ENCODE results near the gene PRR5. TPM values are rescaled to one million over a fixed set of nuclear protein-coding genes. Genes with fewer than 3 reads are reported as not detected.

PRR5 gene
- total RNA-seq, 1 experiment from 2014 or later = 11.8 TPM

GRCh38 chr22:44727148-44727547, 25.1 kb downstream of the PRR5 start:
- WGBS (ENCODE audit: extremely low coverage, insufficient read length, low lambda C conversion rate) = no CpG with 5 or more reads among the region's 21 CpGs

More at GRCh38 chr22:44727148-44727547, 25.1 kb downstream of the PRR5 start:
- H2BK12ac ChIP-seq (ENCODE audit: insufficient read length, low read depth, low read length) = no peak overlapping the region
- H3K36me3 Mint-ChIP-seq (ENCODE audit: insufficient read depth in 1 of 3, low read depth in 3 of 3) = peaks cover 0 to 3% (median 0%) of the 10 kb centered on the region in 3 experiments; a peak in 1 of 7 replicates
- no peaks in the 10 kb centered on the region for H3K23me2 ChIP-seq (ENCODE audit: insufficient read length, low read depth, low read length, poor library complexity, severe bottlenecking)
- no peak overlapping the region for H3K4ac ChIP-seq (ENCODE audit: low read depth, low read length)
- H3T11ph ChIP-seq (ENCODE audit: low read length) = no peak overlapping the region
- H3K79me2 ChIP-seq (ENCODE audit: insufficient read depth, low read length) = no peaks in the 10 kb centered on the region
- H3K4me1 ChIP-seq (ENCODE audit: insufficient read depth, low read length) = no peaks in the 10 kb centered on the region
- H2BK20ac ChIP-seq (ENCODE audit: low read depth, low read length, poor library complexity, severe bottlenecking) = no peak overlapping the region
- H4K5ac ChIP-seq (ENCODE audit: insufficient read length, low read depth, low read length) = no peak overlapping the region
- no peak overlapping the region for H2BK5ac ChIP-seq (ENCODE audit: insufficient read length, low read length)
- no peak overlapping the region for H4K8ac ChIP-seq (replicated peaks; ENCODE audit: insufficient read length, low read depth, low read length)
- no peak overlapping the region for H2AK5ac ChIP-seq (ENCODE audit: insufficient read length, low read length)
- peaks cover 5% of the 10 kb centered on the region in 2 experiments; a peak in 1 of 4 replicates for H3K4me1 Mint-ChIP-seq
- no peaks in the 10 kb centered on the region for H3K9me3 ChIP-seq (ENCODE audit: control insufficient read depth, low read depth, low read length)
- no peak overlapping the region for H3K4me2 ChIP-seq (ENCODE audit: insufficient read depth, insufficient read length, low read length)
- no peak overlapping the region for H2BK15ac ChIP-seq (ENCODE audit: low read depth, low read length)
- no peak overlapping the region for H3K56ac ChIP-seq (ENCODE audit: insufficient read length, low read depth, low read length)
- no peaks in the 10 kb centered on the region for H3K9me3 Mint-ChIP-seq
- H4K91ac ChIP-seq (ENCODE audit: insufficient read length, low read depth, low read length) = no peak overlapping the region
- no peak overlapping the region; a peak in 1 of 5 replicates for H3K4me3 Mint-ChIP-seq
- H3K23ac ChIP-seq (ENCODE audit: insufficient read length, low read depth, low read length) = no peak overlapping the region
- no peak for DNase-seq
- no peaks in the 10 kb centered on the region for H3K79me1 ChIP-seq (ENCODE audit: insufficient read depth, low read depth, low read length, poor library complexity, severe bottlenecking)
- H3K14ac ChIP-seq (ENCODE audit: insufficient read depth, low read length) = no peak overlapping the region
- no peaks in the 10 kb centered on the region for H3K27me3 ChIP-seq (ENCODE audit: insufficient read depth, low read length)
- H2AFZ ChIP-seq (ENCODE audit: low read length) = no peak overlapping the region
- no peak overlapping the region for H3K9ac ChIP-seq (ENCODE audit: extremely low read depth, insufficient read length, low read length)
- no peak overlapping the region for H2BK120ac ChIP-seq (ENCODE audit: low read depth, low read length, poor library complexity, severe bottlenecking)
- H3K27me3 Mint-ChIP-seq (ENCODE audit: low read depth) = no peaks in the 10 kb centered on the region
- no peak for TF ChIP-seq CTCF (conservative IDR thresholded peaks at IDR 0.05)
- no peak overlapping the region for H3K18ac ChIP-seq (ENCODE audit: insufficient read length, low read depth, low read length)
- H3K27ac Mint-ChIP-seq = no peak overlapping the region
- no peak overlapping the region for H3K27ac ChIP-seq (ENCODE audit: insufficient read length, low read depth, low read length)
- H4K20me1 ChIP-seq (ENCODE audit: control insufficient read depth, insufficient read depth, insufficient read length) = no peaks in the 10 kb centered on the region
